Measurements from ENCODE around the gene ULK1.
"Not testable (repeated sequence)": the region's sequence is repeated elsewhere in the genome, so short reads cannot be mapped to it uniquely, and the experiment has no call there.

ULK1 gene

DNA sequence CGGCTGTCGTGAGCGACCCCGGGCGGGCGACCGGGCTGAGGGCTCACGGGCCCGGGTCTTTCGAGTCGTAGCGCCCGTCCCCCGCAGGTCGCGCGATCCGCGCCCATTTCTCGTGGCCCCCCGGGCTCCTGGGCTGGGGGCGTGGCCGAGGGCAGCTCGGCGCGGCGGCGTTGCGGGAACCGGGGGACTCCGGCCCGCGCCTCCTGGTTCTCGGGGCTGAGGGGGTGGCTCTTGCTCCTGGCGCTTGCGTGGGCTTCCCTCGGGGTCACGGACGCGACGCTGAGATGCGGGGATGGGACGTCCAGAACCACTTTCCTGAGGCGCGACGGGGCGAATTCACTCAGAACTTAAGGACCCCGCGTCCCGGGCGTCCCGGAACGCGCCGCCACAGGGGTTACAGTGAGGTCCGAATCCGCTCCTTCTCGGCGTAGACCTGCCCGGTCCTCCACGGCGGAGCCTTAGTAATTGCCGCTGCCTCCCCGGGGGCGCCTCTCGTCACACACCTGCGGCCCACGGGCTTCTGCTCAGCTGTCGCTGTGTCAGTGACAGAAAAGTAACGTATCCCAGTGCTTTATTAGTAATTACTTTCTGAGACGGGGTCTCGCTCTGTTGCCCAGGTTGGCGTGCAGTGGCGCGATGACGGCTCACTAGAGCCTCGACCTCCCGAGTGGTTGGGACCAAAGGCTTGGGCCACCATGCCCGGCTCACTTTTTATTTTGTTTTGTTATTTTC is 55.9 kb downstream of the ULK1 start:
- WGBS: 4% methylated on average over 59 of the region's 79 CpGs
- peak overlapping the region; percentile 85 for H4K91ac ChIP-seq (ENCODE audit: low read length)

GRCh38 chr12:131953810-131954209 is 59.4 kb downstream of the ULK1 start:
- H2BK5ac ChIP-seq (ENCODE audit: low read depth, low read length, poor library complexity, severe bottlenecking); H3K9me3 ChIP-seq (ENCODE audit: control insufficient read depth, low read length); H4K8ac ChIP-seq (ENCODE audit: low read length); H4K91ac ChIP-seq (ENCODE audit: low read length); H3K9ac ChIP-seq (ENCODE audit: low read length); H2BK12ac ChIP-seq (ENCODE audit: low read length in 2 of 2); H3K27me3 ChIP-seq (ENCODE audit: control insufficient read depth in 1 of 2, insufficient read depth in 1 of 2, low read length in 2 of 2); H3K14ac ChIP-seq (ENCODE audit: low read length in 2 of 2); H3K4me3 ChIP-seq (ENCODE audit: insufficient read depth in 1 of 2, low read depth in 1 of 2, low read length in 2 of 2); H2BK120ac ChIP-seq (ENCODE audit: low read depth, low read length); H3K18ac ChIP-seq (ENCODE audit: low read depth in 1 of 2, low read length in 2 of 2); H3K27ac ChIP-seq (ENCODE audit: low read length, poor library complexity, severe bottlenecking); H3K23ac ChIP-seq (ENCODE audit: low read length in 2 of 2); H3K4me2 ChIP-seq (ENCODE audit: low read length, poor library complexity, severe bottlenecking); H2BK15ac ChIP-seq (ENCODE audit: low read depth, poor library complexity, severe bottlenecking); H2AFZ ChIP-seq (ENCODE audit: low read depth, low read length); H3K4ac ChIP-seq (ENCODE audit: low read depth in 1 of 2, low read length in 2 of 2); H2AK5ac ChIP-seq (ENCODE audit: low read length, severe bottlenecking); H3K36me3 ChIP-seq (ENCODE audit: control insufficient read depth in 1 of 2, insufficient read depth in 2 of 2, low read depth in 1 of 2, low read length in 2 of 2); H3K79me1 ChIP-seq (replicated peaks; ENCODE audit: low read length, poor library complexity, severe bottlenecking); DNase-seq: not testable (repeated sequence)
- WGBS: over 99% methylated on average over 8 of the region's 9 CpGs
- H3K4me1 ChIP-seq (ENCODE audit: control insufficient read depth, insufficient read depth, low read depth, low read length): peaks cover 15% of the 10 kb centered on the region

More for the DNA sequence above, 55.9 kb downstream of the ULK1 start:
- Histone ChIP-seq H3K27me3 (ENCODE audit: control insufficient read depth in 1 of 2, insufficient read depth in 1 of 2, low read length in 2 of 2) (no peaks in the 10 kb centered on the region), H2BK5ac (ENCODE audit: low read depth, low read length, poor library complexity, severe bottlenecking) (peak overlapping the region; percentile 82), H3K27ac (ENCODE audit: low read length, poor library complexity, severe bottlenecking) (no peak overlapping the region), H2BK15ac (ENCODE audit: low read depth, poor library complexity, severe bottlenecking) (no peak overlapping the region), H2BK120ac (ENCODE audit: low read depth, low read length) (peak overlapping the region; percentile 75), H3K4me3 (ENCODE audit: insufficient read depth in 1 of 2, low read depth in 1 of 2, low read length in 2 of 2) (peak overlapping the region; percentile 88 to 97), H3K14ac (ENCODE audit: low read length in 2 of 2) (peak overlapping the region in 1 of 2 experiments; percentile 93), H3K4ac (ENCODE audit: low read depth in 1 of 2, low read length in 2 of 2) (peak overlapping the region; percentile 61 to 87), H2AFZ (ENCODE audit: low read depth, low read length) (peak overlapping the region; percentile 86), H3K9ac (ENCODE audit: low read length) (peak overlapping the region; percentile 90), H3K4me1 (ENCODE audit: control insufficient read depth, insufficient read depth, low read depth, low read length) (peaks cover 13% of the 10 kb centered on the region), H3K23ac (ENCODE audit: low read length in 2 of 2) (peak overlapping the region in 1 of 2 experiments; percentile 96), H3K9me3 (ENCODE audit: control insufficient read depth, low read length) (no peaks in the 10 kb centered on the region), H2BK12ac (ENCODE audit: low read length in 2 of 2) (no peak overlapping the region), H3K18ac (ENCODE audit: low read depth in 1 of 2, low read length in 2 of 2) (peak overlapping the region; percentile 79 to 96), H3K36me3 (ENCODE audit: control insufficient read depth in 1 of 2, insufficient read depth in 2 of 2, low read depth in 1 of 2, low read length in 2 of 2) (no peaks in the 10 kb centered on the region), H3K79me1 (replicated peaks; ENCODE audit: low read length, poor library complexity, severe bottlenecking) (peaks cover 4% of the 10 kb centered on the region), H2AK5ac (ENCODE audit: low read length, severe bottlenecking) (no peak overlapping the region), H3K4me2 (ENCODE audit: low read length, poor library complexity, severe bottlenecking) (peak overlapping the region; percentile 85), H4K8ac (ENCODE audit: low read length) (peak overlapping the region; percentile 66)
- peak; percentile 40 for DNase-seq

- not testable (repeated sequence) for H3K23ac ChIP-seq (ENCODE audit: low read length in 2 of 2); H2BK120ac ChIP-seq (ENCODE audit: low read depth, low read length); H3K4ac ChIP-seq (ENCODE audit: low read depth in 1 of 2, low read length in 2 of 2); H4K91ac ChIP-seq (ENCODE audit: low read length); H3K4me3 ChIP-seq (ENCODE audit: insufficient read depth in 1 of 2, low read depth in 1 of 2, low read length in 2 of 2); H2AK5ac ChIP-seq (ENCODE audit: low read length, severe bottlenecking); H4K8ac ChIP-seq (ENCODE audit: low read length); H2BK5ac ChIP-seq (ENCODE audit: low read depth, low read length, poor library complexity, severe bottlenecking); H3K36me3 ChIP-seq (ENCODE audit: control insufficient read depth in 1 of 2, insufficient read depth in 2 of 2, low read depth in 1 of 2, low read length in 2 of 2); H2AFZ ChIP-seq (ENCODE audit: low read depth, low read length); DNase-seq; H2BK15ac ChIP-seq (ENCODE audit: low read depth, poor library complexity, severe bottlenecking); H3K4me2 ChIP-seq (ENCODE audit: low read length, poor library complexity, severe bottlenecking); H2BK12ac ChIP-seq (ENCODE audit: low read length in 2 of 2); H3K27me3 ChIP-seq (ENCODE audit: control insufficient read depth in 1 of 2, insufficient read depth in 1 of 2, low read length in 2 of 2); H3K79me1 ChIP-seq (replicated peaks; ENCODE audit: low read length, poor library complexity, severe bottlenecking); H3K14ac ChIP-seq (ENCODE audit: low read length in 2 of 2); H3K18ac ChIP-seq (ENCODE audit: low read depth in 1 of 2, low read length in 2 of 2); H3K27ac ChIP-seq (ENCODE audit: low read length, poor library complexity, severe bottlenecking); H3K9me3 ChIP-seq (ENCODE audit: control insufficient read depth, low read length); H3K9ac ChIP-seq (ENCODE audit: low read length)
- H3K4me1 ChIP-seq (ENCODE audit: control insufficient read depth, insufficient read depth, low read depth, low read length): peaks cover 18% of the 10 kb centered on the region
- 98% methylated on average over 13 of the region's 13 CpGs for WGBS
Measured at GRCh38 chr12:131954460-131954859, 60.0 kb downstream of the ULK1 start.

DNA sequence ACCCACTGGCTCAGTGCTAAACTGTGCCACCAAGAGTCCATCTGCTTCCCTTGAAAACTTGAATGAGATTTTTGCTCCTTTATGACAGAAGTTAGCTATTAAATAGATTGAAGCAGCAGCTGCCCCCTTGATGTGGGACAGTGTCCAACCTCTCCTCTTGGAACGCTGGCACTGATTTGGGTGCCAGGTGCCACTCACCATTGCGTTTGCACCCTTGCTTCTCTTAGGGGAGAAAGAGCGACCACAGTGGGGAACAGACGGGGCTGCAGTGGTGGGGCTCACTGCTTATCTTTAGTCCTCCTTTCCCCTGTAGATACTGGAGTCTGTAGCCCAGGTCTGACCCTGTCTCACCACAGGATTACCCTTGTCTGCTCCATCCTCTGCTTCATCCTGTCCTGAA is 64.7 kb downstream of the ULK1 start:
- H3K14ac ChIP-seq (ENCODE audit: low read length in 2 of 2): no peak overlapping the region
- no peak overlapping the region for H3K4ac ChIP-seq (ENCODE audit: low read depth in 1 of 2, low read length in 2 of 2)
- over 99% methylated on average over 4 of the region's 4 CpGs for WGBS
- peaks cover 17% of the 10 kb centered on the region for H3K4me1 ChIP-seq (ENCODE audit: control insufficient read depth, insufficient read depth, low read depth, low read length)
- peak overlapping the region; percentile 33 for H2BK5ac ChIP-seq (ENCODE audit: low read depth, low read length, poor library complexity, severe bottlenecking)
- H3K27ac ChIP-seq (ENCODE audit: low read length, poor library complexity, severe bottlenecking): no peak overlapping the region
- H3K36me3 ChIP-seq (ENCODE audit: control insufficient read depth in 1 of 2, insufficient read depth in 2 of 2, low read depth in 1 of 2, low read length in 2 of 2): peaks cover 21 to 25% of the 10 kb centered on the region in 2 experiments
- H3K79me1 ChIP-seq (replicated peaks; ENCODE audit: low read length, poor library complexity, severe bottlenecking): peaks cover 7% of the 10 kb centered on the region
- H3K4me3 ChIP-seq (ENCODE audit: insufficient read depth in 1 of 2, low read depth in 1 of 2, low read length in 2 of 2): peak overlapping the region in 1 of 2 experiments; percentile 14
- H3K27me3 ChIP-seq (ENCODE audit: control insufficient read depth in 1 of 2, insufficient read depth in 1 of 2, low read length in 2 of 2): no peaks in the 10 kb centered on the region
- H4K91ac ChIP-seq (ENCODE audit: low read length): no peak overlapping the region
- no peak for DNase-seq
- H3K9me3 ChIP-seq (ENCODE audit: control insufficient read depth, low read length): no peaks in the 10 kb centered on the region
- no peak overlapping the region for H2BK15ac ChIP-seq (ENCODE audit: low read depth, poor library complexity, severe bottlenecking)
- H2AK5ac ChIP-seq (ENCODE audit: low read length, severe bottlenecking): peak overlapping the region; percentile 26
- H2AFZ ChIP-seq (ENCODE audit: low read depth, low read length): no peak overlapping the region
- H2BK12ac ChIP-seq (ENCODE audit: low read length in 2 of 2): peak overlapping the region in 1 of 2 experiments; percentile 19
- H3K18ac ChIP-seq (ENCODE audit: low read depth in 1 of 2, low read length in 2 of 2): no peak overlapping the region
- H3K9ac ChIP-seq (ENCODE audit: low read length): peak overlapping the region; percentile 27
- no peak overlapping the region for H3K4me2 ChIP-seq (ENCODE audit: low read length, poor library complexity, severe bottlenecking)
- H4K8ac ChIP-seq (ENCODE audit: low read length): peak overlapping the region; percentile 42
- H3K23ac ChIP-seq (ENCODE audit: low read length in 2 of 2): peak overlapping the region in 1 of 2 experiments; percentile 70
- no peak overlapping the region for H2BK120ac ChIP-seq (ENCODE audit: low read depth, low read length)

All from mesenchymal stem cell (in vitro differentiated cells and primary cell).